Mammary epithelial cell (primary cell): ENCODE measurements around the gene P2RX7.

Experiments used
- EZH2 ChIP-seq: IDR thresholded peaks from 2 replicates; pipeline ENCODE4 v1.6.1; 2012; ENCODE audit warnings: low read length, inconsistent platforms, borderline replicate concordance
- TF ChIP-seq, protein P1 (sequence below), 2 donors: IDR thresholded peaks in 1 of 2; conservative IDR thresholded peaks in 1 of 2; 2 replicates each; pipeline ENCODE4 v1.5.1; 2011 to 2012; ENCODE audit warnings: inconsistent platforms in 2 of 2, low read length in 2 of 2, mild to moderate bottlenecking in 2 of 2, control low read depth in 1 of 2, low read depth in 1 of 2; ENCODE audit not compliant: insufficient read depth in 1 of 2; ENCODE audit errors: extremely low read depth in 1 of 2

- TF ChIP-seq, protein P1, sequence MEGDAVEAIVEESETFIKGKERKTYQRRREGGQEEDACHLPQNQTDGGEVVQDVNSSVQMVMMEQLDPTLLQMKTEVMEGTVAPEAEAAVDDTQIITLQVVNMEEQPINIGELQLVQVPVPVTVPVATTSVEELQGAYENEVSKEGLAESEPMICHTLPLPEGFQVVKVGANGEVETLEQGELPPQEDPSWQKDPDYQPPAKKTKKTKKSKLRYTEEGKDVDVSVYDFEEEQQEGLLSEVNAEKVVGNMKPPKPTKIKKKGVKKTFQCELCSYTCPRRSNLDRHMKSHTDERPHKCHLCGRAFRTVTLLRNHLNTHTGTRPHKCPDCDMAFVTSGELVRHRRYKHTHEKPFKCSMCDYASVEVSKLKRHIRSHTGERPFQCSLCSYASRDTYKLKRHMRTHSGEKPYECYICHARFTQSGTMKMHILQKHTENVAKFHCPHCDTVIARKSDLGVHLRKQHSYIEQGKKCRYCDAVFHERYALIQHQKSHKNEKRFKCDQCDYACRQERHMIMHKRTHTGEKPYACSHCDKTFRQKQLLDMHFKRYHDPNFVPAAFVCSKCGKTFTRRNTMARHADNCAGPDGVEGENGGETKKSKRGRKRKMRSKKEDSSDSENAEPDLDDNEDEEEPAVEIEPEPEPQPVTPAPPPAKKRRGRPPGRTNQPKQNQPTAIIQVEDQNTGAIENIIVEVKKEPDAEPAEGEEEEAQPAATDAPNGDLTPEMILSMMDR (conservative IDR thresholded peaks at IDR 0.05 in 1 of 2, IDR thresholded peaks at IDR 0.05 in 1 of 2; ENCODE audit: extremely low read depth in 1 of 2, insufficient read depth in 1 of 2, low read depth in 1 of 2, low read length in 2 of 2), result no peak
- TF ChIP-seq EZH2, result no peak
Observed at GRCh38 chr12:121088195-121088585, 44.5 kb upstream of the P2RX7 start.
